CD4-positive, alpha-beta T cell treated with Interferon gamma for 1 hour (primary cell): ENCODE data around the gene ZNF19.

Experiments used
- DNase-seq: peaks from one replicate; pipeline ENCODE4 v3.0.0-alpha.2; 2020

Gene ZNF19

DNA sequence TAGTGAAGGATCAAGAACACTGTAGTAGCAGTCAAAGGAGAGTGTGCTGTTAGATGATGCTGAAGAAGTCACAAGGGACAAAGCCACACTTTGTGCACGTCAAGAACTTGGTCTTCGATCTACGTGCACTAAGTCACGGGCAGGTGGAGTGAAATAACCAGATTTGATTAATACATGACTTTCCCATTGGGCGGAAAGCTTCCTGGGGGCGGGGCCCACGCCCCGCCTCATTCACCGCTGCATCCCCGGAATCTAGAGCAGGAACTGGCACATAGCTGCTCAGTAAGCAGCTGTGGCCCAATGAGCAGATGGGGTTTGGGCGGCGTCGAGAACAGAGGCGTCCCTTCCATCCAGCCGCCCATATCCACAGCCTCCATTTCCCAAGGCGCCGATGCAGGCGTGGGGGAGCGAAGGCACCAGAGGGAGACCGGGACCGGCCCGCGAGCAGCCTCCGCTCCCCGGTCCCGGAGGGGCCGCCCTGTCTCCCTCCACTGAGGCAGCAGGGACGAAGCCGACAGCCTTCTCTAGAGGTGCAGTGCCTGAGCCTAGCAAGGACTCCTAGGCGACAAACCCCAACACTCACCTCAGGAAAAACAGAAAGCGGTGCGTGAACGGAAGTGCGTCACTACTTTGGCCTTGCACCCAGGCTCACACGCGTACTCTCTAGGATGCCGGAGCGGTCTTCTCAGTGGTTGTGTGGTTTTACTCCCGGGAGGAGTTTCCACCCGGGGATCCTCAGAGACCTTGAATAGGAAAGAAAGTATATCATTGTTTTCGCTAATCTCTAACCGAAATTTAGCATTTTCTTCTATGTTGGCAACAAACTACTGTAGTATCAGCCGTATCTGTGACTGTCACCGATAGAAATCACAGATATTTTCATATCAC lies 4.9 kb downstream of the ZNF19 start:
- peak; percentile 88 for DNase-seq

DNA sequence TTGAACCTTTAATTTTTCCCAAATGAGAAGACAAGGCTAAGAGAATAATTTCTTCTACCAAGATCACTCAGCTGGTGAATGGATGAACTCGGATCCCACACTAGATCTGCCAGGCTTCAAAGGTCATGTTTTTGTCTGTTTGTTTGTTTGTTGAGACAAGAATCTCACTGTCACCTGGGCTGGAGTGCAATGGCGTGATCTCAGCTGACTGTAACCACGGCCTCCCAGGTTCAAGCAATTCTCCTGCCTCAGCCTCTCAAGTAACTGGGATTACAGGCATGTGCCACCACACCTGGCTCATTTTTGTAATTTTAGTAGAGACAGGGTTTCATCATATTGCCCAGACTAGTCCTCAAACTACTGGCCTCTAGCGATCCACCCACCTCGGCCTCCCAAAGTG lies 6.6 kb downstream of the ZNF19 start:
- DNase-seq = no peak

- no peak for DNase-seq
These were observed 8.2 kb downstream of the ZNF19 start for GRCh38 chr16:71480956-71481355.

DNA sequence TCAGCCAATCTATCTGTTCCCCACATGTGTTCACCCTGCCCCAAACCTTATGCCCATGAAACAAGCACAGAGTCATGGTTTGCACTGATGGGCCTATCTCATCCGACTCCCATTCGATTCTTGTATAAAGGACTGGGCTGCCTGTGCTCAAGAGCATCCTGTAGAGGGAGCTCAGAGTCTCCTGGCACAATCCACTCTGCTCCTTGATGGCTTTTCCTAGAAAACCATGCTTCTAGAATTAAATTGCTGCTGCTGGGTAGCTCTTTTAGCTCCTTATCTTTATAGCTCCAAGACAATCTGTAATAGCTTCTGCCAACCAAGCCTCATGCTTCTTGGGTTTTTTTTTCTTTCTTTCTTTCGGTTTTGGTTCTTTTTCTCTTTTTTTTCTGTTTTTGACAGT lies 9.7 kb downstream of the ZNF19 start:
- DNase-seq = no peak

- no peak for DNase-seq
These were observed 12.5 kb downstream of the ZNF19 start for GRCh38 chr16:71476457-71477124.

- no peak for DNase-seq
These were observed 14.3 kb downstream of the ZNF19 start for GRCh38 chr16:71474864-71475263.

- no peak for DNase-seq
These were observed 15.2 kb downstream of the ZNF19 start for GRCh38 chr16:71473891-71474290.

GRCh38 chr16:71472931-71473330 lies 16.2 kb downstream of the ZNF19 start:
- DNase-seq = no peak

DNA sequence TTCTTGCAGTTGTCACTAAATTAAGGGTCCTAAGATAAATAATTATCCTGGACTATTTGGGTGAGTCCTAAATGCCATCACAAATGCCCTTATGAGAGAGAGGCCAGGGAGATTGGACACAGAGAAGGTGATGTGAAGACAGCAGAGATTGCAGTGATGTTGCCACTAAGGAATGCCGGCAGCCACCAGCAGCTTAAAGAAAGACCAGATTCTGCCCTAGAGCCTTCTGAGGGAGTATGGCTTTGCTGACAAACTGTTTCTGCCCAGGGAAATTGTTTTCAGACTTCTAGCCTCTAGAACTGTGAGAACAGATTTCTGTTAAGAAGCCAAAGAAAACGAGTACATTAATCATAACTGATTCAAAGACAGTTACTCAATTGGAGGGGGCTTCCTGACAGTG lies 17.1 kb downstream of the ZNF19 start:
- no peak for DNase-seq

- DNase-seq = no peak
These were observed 21.3 kb downstream of the ZNF19 start for GRCh38 chr16:71467810-71468209.

DNA sequence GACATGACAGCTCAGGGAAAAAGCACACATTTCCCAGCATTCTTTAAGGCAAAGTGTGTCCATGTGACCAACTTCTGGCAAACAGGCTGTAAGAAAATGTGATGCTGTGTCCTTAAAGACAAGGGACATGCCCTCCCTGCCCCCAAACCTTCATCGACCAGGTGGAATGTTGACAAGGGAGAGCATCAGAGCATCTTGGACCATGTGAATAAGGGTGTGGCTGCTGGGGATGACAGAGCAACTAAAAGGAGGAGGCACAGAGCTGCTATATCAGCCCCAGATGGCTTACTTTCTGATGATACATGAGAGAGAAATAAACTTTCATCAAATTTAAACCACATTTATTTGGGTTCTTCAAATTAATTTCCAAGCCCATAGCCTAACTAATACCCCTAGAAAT lies 24.9 kb downstream of the ZNF19 start:
- no peak for DNase-seq

GRCh38 chr16:71461686-71462648 lies 27.2 kb downstream of the ZNF19 start, which contains the start of gene ZNF23:
TSS of gene ZNF23 (minus strand) at chr16:71462247. CDS start at chr16:71456796, 5,451 bp downstream.
- DNase-seq = peak; percentile 81

DNA sequence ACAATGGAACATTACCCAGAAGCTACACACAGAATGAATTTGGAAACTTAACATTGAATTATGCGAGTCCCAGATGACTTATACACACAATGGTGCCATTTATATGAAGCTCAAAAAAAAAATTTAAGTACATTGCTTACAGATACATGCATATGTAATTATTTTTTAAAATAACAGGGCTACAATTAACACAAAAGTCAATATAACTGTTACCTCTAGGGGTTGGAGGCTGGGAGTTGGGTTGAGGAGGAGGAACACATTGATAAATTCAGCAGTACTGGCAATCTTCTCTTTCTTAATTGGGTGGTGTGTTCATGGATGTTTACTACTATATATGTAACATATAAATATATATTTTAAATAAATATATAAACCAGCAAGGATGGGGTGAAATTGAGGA lies 28.2 kb downstream of the ZNF19 start:
- no peak for DNase-seq

- DNase-seq = no peak
These were observed 28.9 kb downstream of the ZNF19 start for GRCh38 chr16:71460236-71460635.

DNA sequence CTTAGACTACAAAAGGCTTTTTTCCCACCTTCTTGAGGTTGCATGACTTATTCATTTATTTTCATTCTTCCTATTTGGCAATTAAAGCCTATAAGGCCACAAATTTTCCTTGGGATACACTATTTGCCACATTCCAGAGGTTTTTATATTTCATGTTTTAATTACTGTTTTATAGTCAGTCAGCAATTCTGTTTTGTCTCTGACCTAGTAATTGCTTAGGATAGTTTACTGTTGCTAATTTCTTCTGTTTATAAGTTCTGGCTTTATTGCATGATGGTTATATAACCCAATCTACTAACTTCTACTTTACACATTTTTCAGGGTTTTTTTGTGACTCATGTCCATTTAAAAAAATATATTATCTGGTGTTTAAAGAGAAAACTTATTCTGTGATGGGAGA lies 29.6 kb downstream of the ZNF19 start:
- DNase-seq = no peak

DNA sequence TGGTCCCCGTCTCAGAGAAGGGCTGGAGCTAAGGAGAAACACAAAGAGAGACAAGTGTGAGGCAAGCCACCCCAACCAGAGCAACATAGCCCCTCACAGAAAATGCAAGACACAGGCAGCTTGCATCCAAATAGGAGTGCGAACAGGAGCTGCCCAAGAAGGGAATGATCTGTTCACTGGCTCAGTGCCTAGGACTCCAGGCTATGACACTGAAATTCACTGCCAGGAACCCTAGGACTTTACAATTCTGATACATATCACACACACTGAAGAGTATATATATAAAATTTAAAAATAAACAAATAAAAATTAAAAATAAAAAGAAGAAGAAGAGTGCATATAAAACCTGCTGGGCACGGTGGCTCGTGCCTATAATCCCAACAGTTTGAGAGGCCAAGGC lies 32.3 kb downstream of the ZNF19 start:
- no peak for DNase-seq

- DNase-seq = no peak
These were observed 36.1 kb downstream of the ZNF19 start for GRCh38 chr16:71453036-71453435.

DNA sequence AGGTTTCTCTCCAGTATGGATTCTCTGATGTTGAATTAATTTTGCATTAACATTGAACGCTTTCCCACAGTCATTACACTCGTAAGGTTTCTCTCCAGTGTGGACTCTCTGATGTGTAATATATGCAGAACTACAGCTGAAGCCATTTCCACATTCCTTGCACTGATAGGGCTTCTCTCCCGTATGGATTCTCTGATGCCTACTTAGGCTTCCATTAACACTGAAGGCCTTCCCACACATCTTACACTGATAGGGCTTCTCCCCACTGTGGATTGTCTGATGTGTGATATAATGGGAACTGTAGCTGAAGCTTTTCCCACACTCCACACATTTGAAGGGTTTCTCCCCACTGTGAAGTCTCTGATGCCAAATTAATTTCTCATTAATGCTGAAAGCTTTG lies 40.1 kb downstream of the ZNF19 start:
- no peak for DNase-seq

DNA sequence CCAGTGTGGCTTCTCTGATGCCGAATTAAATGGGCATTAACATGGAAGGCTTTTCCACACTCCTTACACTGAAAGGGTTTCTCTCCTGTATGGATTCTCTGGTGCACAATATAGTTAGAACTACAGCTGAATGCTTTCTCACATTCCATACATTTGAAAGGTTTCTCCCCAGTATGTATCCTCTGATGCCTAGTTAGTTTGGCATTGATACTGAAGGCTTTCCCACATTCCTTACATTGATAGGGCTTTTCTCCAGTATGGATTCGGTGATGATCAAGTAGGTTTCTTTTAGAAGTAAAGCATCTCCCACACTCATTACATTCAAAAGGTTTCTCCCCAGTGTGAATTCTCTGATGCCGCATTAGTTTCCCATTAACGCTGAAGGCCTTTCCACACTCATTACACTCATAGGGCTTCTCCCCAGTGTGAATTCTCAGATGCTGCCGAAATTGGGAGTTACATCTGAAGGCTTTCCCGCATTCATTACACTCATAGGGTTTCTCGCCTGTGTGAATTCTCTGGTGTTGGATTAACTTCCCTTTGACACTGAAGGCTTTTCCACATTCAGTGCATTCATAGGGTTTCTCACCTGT lies 40.8 kb downstream of the ZNF19 start:
- no peak for DNase-seq

DNA sequence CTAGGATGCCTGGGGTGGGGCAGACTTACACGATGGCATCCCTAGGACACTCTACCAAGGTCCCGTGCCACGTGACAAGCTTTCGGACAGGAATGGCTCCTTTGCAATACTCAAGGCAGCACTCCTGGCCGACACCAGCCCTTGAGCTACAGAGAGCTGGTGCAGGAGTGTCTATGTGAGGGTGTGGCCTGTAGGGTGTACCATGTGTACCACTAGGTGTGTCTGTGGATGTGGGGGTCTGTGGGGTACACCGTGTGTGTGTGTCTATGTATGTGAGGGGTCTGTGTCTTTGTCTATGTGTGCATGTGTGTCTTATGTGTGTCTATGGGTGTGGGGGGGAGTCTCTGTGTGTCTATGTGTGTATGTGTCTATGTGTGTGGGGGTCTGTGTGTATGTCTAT lies 45.4 kb downstream of the ZNF19 start:
- no peak for DNase-seq

GRCh38 chr16:71442051-71442440 lies 47.1 kb downstream of the ZNF19 start, which contains the start of gene TLE7:
TSS of gene TLE7 (minus strand) at chr16:71442054. CDS start at chr16:71433324, 8,730 bp downstream.
- no peak for DNase-seq

DNA sequence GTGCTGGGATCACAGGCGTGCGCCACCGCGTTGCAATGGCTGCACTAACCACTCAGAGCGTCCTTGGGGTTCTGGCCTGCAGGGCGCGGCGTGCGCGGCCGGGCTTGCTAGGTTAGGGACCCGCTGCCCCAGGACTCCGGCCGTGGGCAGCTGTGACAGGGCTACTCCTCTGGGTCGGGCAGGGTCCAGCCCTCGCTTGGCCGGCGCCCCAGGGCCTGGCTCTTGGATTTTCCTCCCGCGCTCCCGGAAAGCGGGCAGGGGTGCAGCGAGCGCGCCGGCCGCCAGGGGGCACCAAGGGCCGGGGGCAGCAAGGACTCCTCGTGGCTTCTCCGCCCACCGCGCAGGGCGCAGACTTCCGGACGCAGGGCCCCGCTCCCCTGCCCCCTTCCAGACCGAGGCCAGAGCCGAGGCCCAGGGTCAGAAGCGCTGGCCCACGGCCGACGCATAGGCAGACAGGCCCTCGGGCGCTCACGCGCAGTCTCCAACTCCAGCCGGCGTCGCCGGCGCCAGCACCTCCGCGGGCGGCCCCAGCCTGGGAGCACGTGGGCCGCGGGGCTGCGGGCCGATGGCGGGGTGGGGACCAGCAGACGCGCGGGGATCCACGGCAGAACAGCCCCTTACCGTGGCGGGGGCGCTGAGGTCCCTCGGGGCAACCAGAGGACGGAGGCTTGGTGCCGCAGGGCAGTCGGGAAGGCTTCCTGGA lies 47.6 kb downstream of the ZNF19 start:
- DNase-seq = no peak
